IMR-90 (cell line): ENCODE measurements around the gene RSU1. TPM values are rescaled to one million over a fixed set of nuclear protein-coding genes. Genes with fewer than 3 reads are reported as not detected.

Source experiments
- ATAC-seq: fragments of 200-7000 bp; cut with Tn5 transposase; 2 replicates; pipeline ENCODE4 v1.9.1; 2020; ENCODE audit warnings: low read depth, mild to moderate bottlenecking, moderate library complexity
- BruUV-seq: library from RNA; stranded (reverse); fragments of 400-500 nt; replicated peaks from 2 replicates; lab custom pipeline; 2021; lab: Mats Ljungman, UMichigan
- CTCF ChIA-PET: fragments of 300-600 bp; formaldehyde crosslinking; extraction: SDS; loops from one replicate; lab custom pipeline; 2021; ENCODE audit warnings: antibody characterized with exemption; lab: Yijun Ruan, JAX
- POLR2A ChIA-PET: fragments of 300-600 bp; sonication (Branson Sonifier 250); formaldehyde crosslinking; loops from one replicate; lab custom pipeline; 2022; ENCODE audit warnings: antibody characterized with exemption; ENCODE audit not compliant: unreplicated experiment; lab: Charles Lee
- DNase-seq: peaks from one replicate; pipeline ENCODE4 v3.0.0; 2013
- H2AFZ ChIP-seq: replicated peaks from 2 replicates; pipeline ENCODE3; 2013; ENCODE audit warnings: low read length, mild to moderate bottlenecking; ENCODE audit not compliant: poor library complexity
- H2AK5ac ChIP-seq: 2 replicates; pipeline ENCODE4 v1.6.1; 2013; ENCODE audit warnings: low read depth, low read length, inconsistent platforms
- H2AK9ac ChIP-seq: replicated peaks from 2 replicates; pipeline ENCODE3; 2013; ENCODE audit warnings: mild to moderate bottlenecking, low read depth, low read length, moderate library complexity; ENCODE audit not compliant: poor library complexity
- H2BK120ac ChIP-seq: 2 replicates; pipeline ENCODE4 v1.6.1; 2013; ENCODE audit warnings: low read depth, low read length, inconsistent platforms
- H2BK15ac ChIP-seq: 3 replicates; pipeline ENCODE4 v1.6.1; 2013; ENCODE audit warnings: low read depth, low read length, inconsistent platforms
- H2BK20ac ChIP-seq: 2 replicates; pipeline ENCODE4 v1.6.1; 2013; ENCODE audit warnings: low read depth, mild to moderate bottlenecking, inconsistent platforms, low read length, moderate library complexity
- H2BK5ac ChIP-seq: 2 replicates; pipeline ENCODE4 v1.6.1; 2013; ENCODE audit warnings: mild to moderate bottlenecking, low read depth, low read length, inconsistent platforms; ENCODE audit not compliant: poor library complexity, severe bottlenecking
- H3K14ac ChIP-seq: replicated peaks from 2 replicates; pipeline ENCODE4 v1.6.1; 2013; ENCODE audit warnings: low read depth, low read length, inconsistent platforms
- H3K18ac ChIP-seq: 2 replicates; pipeline ENCODE4 v1.6.1; 2013; ENCODE audit warnings: low read depth, low read length, control low read depth
- H3K23ac ChIP-seq: 2 replicates; pipeline ENCODE4 v1.6.1; 2013; ENCODE audit warnings: low read depth, low read length, inconsistent platforms
- H3K27ac ChIP-seq: 2 replicates; pipeline ENCODE4 v1.5.1; 2013; ENCODE audit warnings: mild to moderate bottlenecking, control low read depth, low read length; ENCODE audit not compliant: insufficient read depth
- H3K27me3 ChIP-seq: 2 replicates; pipeline ENCODE4 v1.6.1; 2013; ENCODE audit warnings: low read length; ENCODE audit not compliant: control insufficient read depth, insufficient read depth
- H3K36me3 ChIP-seq: 2 replicates; pipeline ENCODE4 v1.6.1; 2013; ENCODE audit warnings: low read length, mixed read lengths; ENCODE audit not compliant: control insufficient read depth, insufficient read depth
- H3K4ac ChIP-seq: 2 replicates; pipeline ENCODE4 v1.6.1; 2013; ENCODE audit warnings: low read depth, low read length, inconsistent platforms
- H3K4me1 ChIP-seq: 2 replicates; pipeline ENCODE4 v1.6.1; 2013; ENCODE audit warnings: low read length, mixed read lengths; ENCODE audit not compliant: control insufficient read depth, insufficient read depth
- H3K4me2 ChIP-seq: 2 replicates; pipeline ENCODE4 v1.6.1; 2013; ENCODE audit warnings: low read depth, mild to moderate bottlenecking, control low read depth, low read length, moderate library complexity
- H3K4me3 ChIP-seq: 2 replicates; pipeline ENCODE4 v1.5.1; 2013; ENCODE audit warnings: low read depth, mild to moderate bottlenecking, control low read depth, low read length, moderate library complexity; ENCODE audit not compliant: insufficient read depth
- H3K56ac ChIP-seq: 2 replicates; pipeline ENCODE4 v1.6.1; 2013; ENCODE audit warnings: low read length, inconsistent platforms; ENCODE audit not compliant: insufficient read depth; ENCODE audit errors: extremely low read depth
- H3K79me1 ChIP-seq, 2 experiments: 2 replicates each; pipeline ENCODE4 v1.6.1; 2013; ENCODE audit warnings: low read length in 2 of 2, inconsistent platforms in 1 of 2, low read depth in 1 of 2
- H3K9ac ChIP-seq: 2 replicates; pipeline ENCODE4 v1.6.1; 2013; ENCODE audit warnings: low read depth, low read length, control low read depth
- H3K9me1 ChIP-seq: 2 replicates; pipeline ENCODE4 v1.6.1; 2013; ENCODE audit warnings: low read length, inconsistent platforms; ENCODE audit not compliant: insufficient read depth
- H3K9me3 ChIP-seq: 2 replicates; pipeline ENCODE4 v1.6.1; 2013; ENCODE audit warnings: low read length; ENCODE audit not compliant: control insufficient read depth, insufficient read depth
- H4K20me1 ChIP-seq: 2 replicates; pipeline ENCODE4 v1.6.1; 2013; ENCODE audit warnings: low read length, inconsistent platforms; ENCODE audit not compliant: insufficient read depth
- H4K5ac ChIP-seq: 2 replicates; pipeline ENCODE4 v1.6.1; 2013; ENCODE audit warnings: mild to moderate bottlenecking, low read depth, low read length, control low read depth
- H4K8ac ChIP-seq, 2 experiments: 2 replicates each; pipeline ENCODE4 v1.6.1; 2013; ENCODE audit warnings: low read depth in 2 of 2, low read length in 2 of 2, control low read depth in 1 of 2, inconsistent platforms in 1 of 2
- H4K91ac ChIP-seq: 2 replicates; pipeline ENCODE4 v1.6.1; 2013; ENCODE audit warnings: low read depth, low read length, inconsistent platforms; ENCODE audit not compliant: insufficient read depth
- BHLHE40 ChIP-seq: fragments of 150-350 bp; IDR thresholded peaks from 2 replicates; pipeline ENCODE4 v1.6.1; 2016; ENCODE audit warnings: mild to moderate bottlenecking, low read depth, low read length
- CEBPB ChIP-seq: IDR thresholded peaks from 2 replicates; pipeline ENCODE4 v1.6.1; 2012; ENCODE audit warnings: low read depth, low read length, improper control_type of control experiment
- CHD1 ChIP-seq: IDR thresholded peaks from 2 replicates; pipeline ENCODE4 v1.6.1; 2012; ENCODE audit warnings: low read depth, low read length, improper control_type of control experiment
- MAFK ChIP-seq: IDR thresholded peaks from 2 replicates; pipeline ENCODE4 v1.6.1; 2012; ENCODE audit warnings: low read depth, low read length, improper control_type of control experiment
- MAZ ChIP-seq: IDR thresholded peaks from 2 replicates; pipeline ENCODE4 v1.6.1; 2012; ENCODE audit warnings: low read depth, mild to moderate bottlenecking, low read length, improper control_type of control experiment, moderate library complexity, borderline replicate concordance
- MXI1 ChIP-seq: IDR thresholded peaks from 2 replicates; pipeline ENCODE4 v1.6.1; 2012; ENCODE audit warnings: low read depth, mild to moderate bottlenecking, low read length, moderate library complexity, borderline replicate concordance
- POLR2A ChIP-seq: IDR thresholded peaks from 2 replicates; pipeline ENCODE4 v1.6.1; 2012; ENCODE audit warnings: mild to moderate bottlenecking, low read depth, low read length
- RAD21 ChIP-seq: IDR thresholded peaks from 2 replicates; pipeline ENCODE4 v1.6.1; 2012; ENCODE audit warnings: low read length, improper control_type of control experiment
- RFX5 ChIP-seq: IDR thresholded peaks from 2 replicates; pipeline ENCODE4 v1.8.0; 2012; ENCODE audit warnings: low read depth, mild to moderate bottlenecking, low read length, moderate library complexity
- SMC3 ChIP-seq: fragments of 150-350 bp; IDR thresholded peaks from 2 replicates; pipeline ENCODE4 v1.6.1; 2016; ENCODE audit warnings: low read depth, mild to moderate bottlenecking, antibody characterized with exemption, low read length, moderate library complexity
- WGBS, 2 experiments: methylation state at CpG; one replicate each; pipeline versions ENCODE4 v1.1.5 to v1.1.7; 2013; ENCODE audit warnings: missing lambda C conversion rate in 2 of 2; ENCODE audit not compliant: insufficient read length in 1 of 2; ENCODE audit errors: extremely low coverage in 2 of 2; 5-methylcytosine and 5-hydroxymethylcytosine counted together
- dilution Hi-C: fragments of 300-500 bp; cut with HindIII; formaldehyde crosslinking; loops from one replicate; pipeline ENCODE4 v1.14.3; 2018; ENCODE audit warnings: low sequenced_read_pairs; ENCODE audit not compliant: unreplicated experiment
- in situ Hi-C: fragments of 300-500 bp; cut with MboI; formaldehyde crosslinking; loops from 3 replicates; pipeline ENCODE4 v1.14.3; 2019; ENCODE audit warnings: low sequenced_read_pairs, inconsistent platforms, mixed read lengths
- intact Hi-C: fragments of 100-400 bp; cut with micrococcal nuclease; formaldehyde crosslinking; loops from 2 replicates; pipeline ENCODE4 v1.10.0; 2022
- polyA plus RNA-seq, 3 experiments: library from polyadenylated mRNA; depleted of rRNA; stranded (reverse); fragments of >200 nt; gene quantifications; 2 replicates each; pipeline ENCODE4 v1.2.3, GENCODE V29; 2012; ENCODE audit warnings: low replicate concordance in 1 of 3
- total RNA-seq: library from RNA; depleted of rRNA; stranded (reverse); fragments of >200 nt; gene quantifications from 2 replicates; pipeline ENCODE4 v1.2.3, GENCODE V29; 2012
- TF ChIP-seq, protein P1 (sequence below): conservative IDR thresholded peaks from 2 replicates; pipeline ENCODE4 v1.5.1; 2012; ENCODE audit warnings: mild to moderate bottlenecking, low read depth, low read length, improper control_type of control experiment
- TF ChIP-seq, protein P2 (sequence below): fragments of 150-350 bp; IDR thresholded peaks from 2 replicates; pipeline ENCODE4 v1.6.1; 2017; ENCODE audit warnings: mild to moderate bottlenecking, antibody characterized with exemption, low read length, low read depth
- TF ChIP-seq, protein P3 (sequence below): fragments of 150-350 bp; IDR thresholded peaks from 2 replicates; pipeline ENCODE4 v1.6.1; 2016; ENCODE audit warnings: low read depth, mild to moderate bottlenecking, low read length, moderate library complexity, borderline replicate concordance

Gene RSU1
- total and polyA plus RNA-seq, 2 of the 4 experiments (the other 2 are of a cell fraction), result 134 to 148 TPM

DNA sequence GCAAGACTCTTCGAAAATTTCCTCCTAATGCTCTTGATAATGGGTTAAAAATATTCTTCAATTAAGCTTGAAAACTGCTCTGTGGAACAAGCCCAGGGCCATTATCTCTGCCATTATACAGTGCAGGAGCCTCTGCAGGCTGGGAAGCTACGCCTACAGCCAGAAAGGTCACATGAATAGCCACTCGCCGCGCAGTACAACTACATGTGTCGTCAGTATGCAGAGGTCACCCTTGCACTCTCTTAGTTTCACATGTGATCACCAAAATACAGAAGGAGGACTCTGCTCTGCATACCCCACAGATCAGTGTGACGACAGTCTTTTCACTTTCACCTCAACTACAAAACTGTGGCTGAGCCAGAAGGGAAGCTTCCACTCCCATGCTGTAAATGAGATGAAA lies 153.8 kb downstream of the RSU1 start:
- DNase-seq (no peak), ATAC-seq (no peak)
- ChIA-PET POLR2A (no interaction called here), CTCF (no interaction called here)
- no peak overlapping the region for H3K23ac ChIP-seq
- BruUV-seq, result no TSS peak
- H2AK9ac ChIP-seq, result no peak overlapping the region
- H2BK15ac ChIP-seq, result no peak overlapping the region
- H4K8ac ChIP-seq, result no peak overlapping the region
- WGBS, 2 experiments, result 96% methylated on average over 3 of the region's 7 CpGs; no CpG with 5 or more reads in 1 of the 2 experiments
- in situ Hi-C loops, result no loop called here
- no peak overlapping the region for H3K14ac ChIP-seq
- no peak overlapping the region for H2BK120ac ChIP-seq
- TF ChIP-seq SMC3, result no peak
- TF ChIP-seq CHD1, result no peak
- no peak for TF ChIP-seq POLR2A
- no peak for TF ChIP-seq MAZ
- no peak for TF ChIP-seq MAFK
- no peak for TF ChIP-seq CEBPB
- TF ChIP-seq, protein P1, sequence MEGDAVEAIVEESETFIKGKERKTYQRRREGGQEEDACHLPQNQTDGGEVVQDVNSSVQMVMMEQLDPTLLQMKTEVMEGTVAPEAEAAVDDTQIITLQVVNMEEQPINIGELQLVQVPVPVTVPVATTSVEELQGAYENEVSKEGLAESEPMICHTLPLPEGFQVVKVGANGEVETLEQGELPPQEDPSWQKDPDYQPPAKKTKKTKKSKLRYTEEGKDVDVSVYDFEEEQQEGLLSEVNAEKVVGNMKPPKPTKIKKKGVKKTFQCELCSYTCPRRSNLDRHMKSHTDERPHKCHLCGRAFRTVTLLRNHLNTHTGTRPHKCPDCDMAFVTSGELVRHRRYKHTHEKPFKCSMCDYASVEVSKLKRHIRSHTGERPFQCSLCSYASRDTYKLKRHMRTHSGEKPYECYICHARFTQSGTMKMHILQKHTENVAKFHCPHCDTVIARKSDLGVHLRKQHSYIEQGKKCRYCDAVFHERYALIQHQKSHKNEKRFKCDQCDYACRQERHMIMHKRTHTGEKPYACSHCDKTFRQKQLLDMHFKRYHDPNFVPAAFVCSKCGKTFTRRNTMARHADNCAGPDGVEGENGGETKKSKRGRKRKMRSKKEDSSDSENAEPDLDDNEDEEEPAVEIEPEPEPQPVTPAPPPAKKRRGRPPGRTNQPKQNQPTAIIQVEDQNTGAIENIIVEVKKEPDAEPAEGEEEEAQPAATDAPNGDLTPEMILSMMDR, result no peak
- no peak for TF ChIP-seq BHLHE40
- TF ChIP-seq MXI1, result no peak
- TF ChIP-seq, protein P2, sequence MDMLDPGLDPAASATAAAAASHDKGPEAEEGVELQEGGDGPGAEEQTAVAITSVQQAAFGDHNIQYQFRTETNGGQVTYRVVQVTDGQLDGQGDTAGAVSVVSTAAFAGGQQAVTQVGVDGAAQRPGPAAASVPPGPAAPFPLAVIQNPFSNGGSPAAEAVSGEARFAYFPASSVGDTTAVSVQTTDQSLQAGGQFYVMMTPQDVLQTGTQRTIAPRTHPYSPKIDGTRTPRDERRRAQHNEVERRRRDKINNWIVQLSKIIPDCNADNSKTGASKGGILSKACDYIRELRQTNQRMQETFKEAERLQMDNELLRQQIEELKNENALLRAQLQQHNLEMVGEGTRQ, result no peak
- no peak for TF ChIP-seq RAD21
- no peak for TF ChIP-seq RFX5
- TF ChIP-seq, protein P3, sequence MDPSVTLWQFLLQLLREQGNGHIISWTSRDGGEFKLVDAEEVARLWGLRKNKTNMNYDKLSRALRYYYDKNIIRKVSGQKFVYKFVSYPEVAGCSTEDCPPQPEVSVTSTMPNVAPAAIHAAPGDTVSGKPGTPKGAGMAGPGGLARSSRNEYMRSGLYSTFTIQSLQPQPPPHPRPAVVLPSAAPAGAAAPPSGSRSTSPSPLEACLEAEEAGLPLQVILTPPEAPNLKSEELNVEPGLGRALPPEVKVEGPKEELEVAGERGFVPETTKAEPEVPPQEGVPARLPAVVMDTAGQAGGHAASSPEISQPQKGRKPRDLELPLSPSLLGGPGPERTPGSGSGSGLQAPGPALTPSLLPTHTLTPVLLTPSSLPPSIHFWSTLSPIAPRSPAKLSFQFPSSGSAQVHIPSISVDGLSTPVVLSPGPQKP, result no peak
- dilution Hi-C loops, result no loop called here
- no peak overlapping the region for H4K91ac ChIP-seq
- no peak overlapping the region for H3K9ac ChIP-seq
- H2BK5ac ChIP-seq, result no peak overlapping the region
- no peaks in the 10 kb centered on the region for H3K4me1 ChIP-seq
- no peak overlapping the region for H3K27ac ChIP-seq
- H3K4me3 ChIP-seq, result no peak overlapping the region
- H2AK5ac ChIP-seq, result no peak overlapping the region
- no peaks in the 10 kb centered on the region for H3K9me3 ChIP-seq
- intact Hi-C loops, result no loop called here
- no peak overlapping the region for H3K56ac ChIP-seq
- no peak overlapping the region for H2BK20ac ChIP-seq
- H3K36me3 ChIP-seq, result no peaks in the 10 kb centered on the region
- H3K18ac ChIP-seq, result no peak overlapping the region
- no peak overlapping the region for H3K4me2 ChIP-seq
- H2AFZ ChIP-seq, result no peak overlapping the region
- H3K79me1 ChIP-seq, result peaks cover 10 to 11% of the 10 kb centered on the region in 2 experiments; a peak in 1 of 4 replicates
- H4K5ac ChIP-seq, result no peak overlapping the region
- no peaks in the 10 kb centered on the region for H3K27me3 ChIP-seq
- H4K20me1 ChIP-seq, result no peaks in the 10 kb centered on the region
- H3K9me1 ChIP-seq, result no peaks in the 10 kb centered on the region; the same call in 1 of the 2 replicates
- H3K4ac ChIP-seq, result no peak overlapping the region
